B cell (primary cell): ENCODE results near the gene CDH13. TPM values are rescaled to one million over a fixed set of nuclear protein-coding genes. Genes with fewer than 3 reads are reported as not detected.

Experiments used
- ATAC-seq: fragments of 200-7000 bp; cut with Tn5 transposase; one replicate; pipeline ENCODE4 v1.10.0; 2021; ENCODE audit warnings: low read depth, mild to moderate bottlenecking, moderate number of reproducible peaks, moderate library complexity
- CTCF ChIA-PET: fragments of 350-600 bp; sonication (Branson Sonifier 250); formaldehyde crosslinking; loops from one replicate; lab custom pipeline; 2021; ENCODE audit warnings: antibody characterized with exemption, inconsistent platforms; lab: Charles Lee
- POLR2A ChIA-PET: fragments of 350-600 bp; sonication (Branson Sonifier 250); formaldehyde crosslinking; loops from one replicate; lab custom pipeline; 2021; ENCODE audit warnings: antibody characterized with exemption; lab: Charles Lee
- DNase-seq: peaks from one replicate; pipeline ENCODE4 v3.0.0; 2013
- H2AFZ ChIP-seq: 2 replicates; pipeline ENCODE4 v1.6.1; 2012; ENCODE audit warnings: mild to moderate bottlenecking, low read depth, low read length; ENCODE audit not compliant: insufficient read depth, poor library complexity, severe bottlenecking
- H3K27ac ChIP-seq, 2 donors: 1 replicate in 1 of 2; 2 replicates in 1 of 2; pipeline ENCODE4 v1.5.1; 2012 to 2013; ENCODE audit warnings: low read length in 2 of 2, mild to moderate bottlenecking in 2 of 2, moderate library complexity in 1 of 2
- H3K27me3 ChIP-seq, 4 experiments: fragments of 200-600 bp in 1 of 4; sonication (generic) in 1 of 4; replicated peaks in 1 of 4; 1 replicate in 2 of 4; 2 replicates in 2 of 4; pipeline versions ENCODE4 v1.6.1 to v1.7.0; 2013 to 2016; ENCODE audit warnings: low read length in 3 of 4, mild to moderate bottlenecking in 2 of 4, mixed read lengths in 1 of 4, moderate library complexity in 1 of 4; ENCODE audit not compliant: insufficient read depth in 4 of 4, control insufficient read depth in 3 of 4; ENCODE audit errors: control extremely low read depth in 1 of 4
- H3K36me3 ChIP-seq, 2 experiments: replicated peaks in 1 of 2; 1 replicate in 1 of 2; 2 replicates in 1 of 2; pipeline versions ENCODE4 v1.6.1 to v1.7.1; 2013; ENCODE audit warnings: low read length in 1 of 2; ENCODE audit not compliant: insufficient read depth in 2 of 2, control insufficient read depth in 1 of 2; ENCODE audit errors: control extremely low read depth in 1 of 2, extremely low read depth in 1 of 2
- H3K4me1 ChIP-seq, 2 donors: fragments of 200-600 bp in 1 of 2; sonication (generic) in 1 of 2; 1 replicate in 1 of 2; 2 replicates in 1 of 2; pipeline versions ENCODE4 v1.5.1 to v1.6.1; 2013 to 2017; ENCODE audit warnings: low read length in 2 of 2; ENCODE audit not compliant: control insufficient read depth in 2 of 2, insufficient read depth in 2 of 2
- H3K4me2 ChIP-seq: replicated peaks from 2 replicates; pipeline ENCODE3; 2012; ENCODE audit warnings: mild to moderate bottlenecking, low read depth, low read length; ENCODE audit not compliant: poor library complexity, severe bottlenecking
- H3K4me3 ChIP-seq, 5 experiments: fragments of 200-600 bp in 1 of 5; sonication (generic) in 1 of 5; 1 replicate in 3 of 5; 2 replicates in 2 of 5; pipeline versions ENCODE4 v1.5.1 to v1.7.0; 2011 to 2016; ENCODE audit warnings: low read length in 4 of 5, mild to moderate bottlenecking in 4 of 5, low read depth in 2 of 5, control low read depth in 1 of 5, moderate library complexity in 1 of 5; ENCODE audit not compliant: insufficient read depth in 1 of 5; ENCODE audit errors: control extremely low read depth in 1 of 5, extremely low read depth in 1 of 5
- H3K79me2 ChIP-seq: fragments of 200-600 bp; sonication (generic); one replicate; pipeline ENCODE4 v1.6.0; 2016; ENCODE audit warnings: low read length; ENCODE audit not compliant: control insufficient read depth, insufficient read depth
- H3K9ac ChIP-seq: fragments of 200-600 bp; sonication (generic); 2 replicates; pipeline ENCODE4 v1.6.1; 2017; ENCODE audit warnings: mild to moderate bottlenecking, low read length, moderate library complexity
- H3K9me3 ChIP-seq, 3 donors: one replicate each; pipeline versions ENCODE4 v1.6.1 to v1.7.1; 2013; ENCODE audit warnings: low read length in 2 of 3; ENCODE audit not compliant: control insufficient read depth in 2 of 3, insufficient read depth in 1 of 3; ENCODE audit errors: control extremely low read depth in 1 of 3
- H4K20me1 ChIP-seq: 2 replicates; pipeline ENCODE4 v1.6.0; 2012; ENCODE audit warnings: mild to moderate bottlenecking, low read length; ENCODE audit not compliant: insufficient read depth, control insufficient read depth, poor library complexity, severe bottlenecking
- H3K27ac Mint-ChIP-seq: one replicate; pipeline ENCODE4 v1.8.0; 2021; ENCODE audit warnings: mixed read lengths
- H3K27me3 Mint-ChIP-seq: one replicate; pipeline ENCODE4 v1.8.0; 2021; ENCODE audit warnings: mixed read lengths
- H3K4me1 Mint-ChIP-seq: one replicate; pipeline ENCODE4 v1.8.0; 2021; ENCODE audit warnings: mixed read lengths
- H3K4me3 Mint-ChIP-seq: one replicate; pipeline ENCODE4 v1.8.0; 2021; ENCODE audit warnings: mixed read lengths
- H3K9me3 Mint-ChIP-seq: one replicate; pipeline ENCODE4 v1.8.0; 2022; ENCODE audit warnings: mixed read lengths; ENCODE audit not compliant: insufficient read depth
- CTCF ChIP-seq: fragments of 200-600 bp; IDR thresholded peaks from one replicate; pipeline ENCODE4 v1.8.0; 2022; ENCODE audit warnings: antibody characterized with exemption, mild to moderate bottlenecking
- EZH2 ChIP-seq: IDR thresholded peaks from 2 replicates; pipeline ENCODE4 v1.6.1; 2012; ENCODE audit warnings: borderline replicate concordance, low read depth, mild to moderate bottlenecking, moderate library complexity, low read length; ENCODE audit not compliant: insufficient read depth, poor library complexity, severe bottlenecking
- WGBS: methylation state at CpG from one replicate; pipeline ENCODE4 v1.1.5; 2013; ENCODE audit warnings: missing lambda C conversion rate; ENCODE audit not compliant: insufficient coverage; 5-methylcytosine and 5-hydroxymethylcytosine counted together
- intact Hi-C: fragments of 100-400 bp; cut with micrococcal nuclease; formaldehyde crosslinking; loops from one replicate; pipeline ENCODE4 v1.10.0; 2022
- polyA plus RNA-seq: library from polyadenylated mRNA; depleted of rRNA; stranded (reverse); fragments of >200 nt; gene quantifications from 2 replicates; pipeline ENCODE4 v1.2.3, GENCODE V29; 2012
- total RNA-seq, 2 donors: library from RNA; stranded (reverse); fragments of 120-200 nt in 1 of 2; gene quantifications; 1 replicate in 1 of 2; 2 replicates in 1 of 2; pipeline versions ENCODE4 v1.2.3 to v1.2.4, GENCODE V29; 2013 to 2022

CDH13 gene
- total and polyA plus RNA-seq, 2 donors (not counting 1 experiment from before 2014, with no cell fraction given) = not detected

- peaks cover 0 to 15% of the 10 kb centered on the region in 2 donors for H3K4me1 ChIP-seq
- Mint-ChIP-seq H3K27me3 (no peaks in the 10 kb centered on the region), H3K9me3 (peaks cover 4% of the 10 kb centered on the region), H3K4me3 (peak overlapping the region; percentile 62), H3K4me1 (peaks cover 5% of the 10 kb centered on the region), H3K27ac (no peak overlapping the region)
- H3K36me3 ChIP-seq = no peaks in the 10 kb centered on the region
- POLR2A ChIA-PET = no interaction called here
- no peak for DNase-seq
- intact Hi-C loops = no loop called here
- WGBS = 78% methylated on average over 5 of the region's 5 CpGs
- H3K4me3 ChIP-seq = no peak overlapping the region
- no peak overlapping the region for H2AFZ ChIP-seq
- TF ChIP-seq CTCF (no peak), EZH2 (no peak)
- no peak overlapping the region for H3K27ac ChIP-seq
- no peaks in the 10 kb centered on the region for H4K20me1 ChIP-seq
- H3K4me2 ChIP-seq = peak overlapping the region; percentile 48
- no peaks in the 10 kb centered on the region for H3K79me2 ChIP-seq
- no peak overlapping the region for H3K9ac ChIP-seq
- CTCF ChIA-PET = no interaction called here
- H3K27me3 ChIP-seq = peaks cover 0 to 3% (median 0%) of the 10 kb centered on the region in 4 experiments
- ATAC-seq = no peak
- no peaks in the 10 kb centered on the region for H3K9me3 ChIP-seq
These were observed 511.1 kb downstream of the CDH13 start for GRCh38 chr16:83137894-83138293.

- 74% methylated on average over 7 of the region's 7 CpGs for WGBS
- Histone ChIP-seq H3K9ac (no peak overlapping the region), H3K9me3 (no peaks in the 10 kb centered on the region), H3K27ac (no peak overlapping the region), H3K4me3 (no peak overlapping the region), H3K79me2 (no peaks in the 10 kb centered on the region), H3K4me1 (peaks cover 0 to 15% of the 10 kb centered on the region in 2 donors), H3K27me3 (peaks cover 0 to 3% (median 0%) of the 10 kb centered on the region in 4 experiments), H2AFZ (no peak overlapping the region), H3K4me2 (no peak overlapping the region), H4K20me1 (no peaks in the 10 kb centered on the region), H3K36me3 (no peaks in the 10 kb centered on the region)
- no peak for ATAC-seq
- Mint-ChIP-seq H3K4me3 (no peak overlapping the region), H3K4me1 (peaks cover 5% of the 10 kb centered on the region), H3K27ac (no peak overlapping the region), H3K9me3 (peaks cover 4% of the 10 kb centered on the region), H3K27me3 (no peaks in the 10 kb centered on the region)
- POLR2A ChIA-PET = no interaction called here
- no peak for DNase-seq
- CTCF ChIA-PET = no interaction called here
- intact Hi-C loops = no loop called here
- TF ChIP-seq CTCF (no peak), EZH2 (no peak)
These were observed 511.7 kb downstream of the CDH13 start for GRCh38 chr16:83138512-83138911.
